Endodermal cell (in vitro differentiated cells): ENCODE results near the gene SLC52A3. TPM values are rescaled to one million over a fixed set of nuclear protein-coding genes. Genes with fewer than 3 reads are reported as not detected.

Experiments used
- DNase-seq: peaks from one replicate; pipeline ENCODE4 v3.0.0-alpha.2; 2017
- H3K27ac ChIP-seq: 2 replicates; pipeline ENCODE4 v1.5.1; 2013; ENCODE audit warnings: mild to moderate bottlenecking, low read depth, low read length, moderate library complexity
- H3K27me3 ChIP-seq: 2 replicates; pipeline ENCODE4 v1.6.1; 2013; ENCODE audit warnings: mild to moderate bottlenecking, low read length, moderate library complexity; ENCODE audit not compliant: insufficient read depth, control insufficient read depth, poor library complexity, severe bottlenecking
- H3K36me3 ChIP-seq: 2 replicates; pipeline ENCODE4 v1.7.0; 2013; ENCODE audit warnings: mild to moderate bottlenecking, low read length, moderate library complexity; ENCODE audit not compliant: control insufficient read depth, insufficient read depth
- H3K4me1 ChIP-seq: one replicate; pipeline ENCODE4 v1.7.0; 2013; ENCODE audit warnings: low read length; ENCODE audit not compliant: control insufficient read depth, insufficient read depth
- H3K4me3 ChIP-seq: 2 replicates; pipeline ENCODE4 v1.5.1; 2013; ENCODE audit warnings: mild to moderate bottlenecking, low read length, moderate library complexity
- H3K9ac ChIP-seq: 2 replicates; pipeline ENCODE4 v1.6.1; 2013; ENCODE audit warnings: mild to moderate bottlenecking, low read length, moderate library complexity; ENCODE audit not compliant: poor library complexity, severe bottlenecking; ENCODE audit errors: extremely low read depth
- H3K9me3 ChIP-seq: 2 replicates; pipeline ENCODE4 v1.6.1; 2013; ENCODE audit warnings: mild to moderate bottlenecking, low read length, moderate library complexity; ENCODE audit not compliant: control insufficient read depth
- H3K27ac Mint-ChIP-seq: 2 replicates; pipeline ENCODE4 v1.8.0; 2020; ENCODE audit warnings: mixed read lengths
- H3K27me3 Mint-ChIP-seq: 2 replicates; pipeline ENCODE4 v1.8.0; 2021; ENCODE audit warnings: mild to moderate bottlenecking, mixed read lengths; ENCODE audit not compliant: insufficient read depth
- H3K36me3 Mint-ChIP-seq: 2 replicates; pipeline ENCODE4 v1.8.0; 2020; ENCODE audit warnings: low read depth, mixed read lengths
- H3K4me1 Mint-ChIP-seq: 2 replicates; pipeline ENCODE4 v1.8.0; 2020; ENCODE audit warnings: mixed read lengths
- H3K4me3 Mint-ChIP-seq: 2 replicates; pipeline ENCODE4 v1.8.0; 2020; ENCODE audit warnings: mild to moderate bottlenecking, moderate library complexity, mixed read lengths
- H3K9me3 Mint-ChIP-seq: 2 replicates; pipeline ENCODE4 v1.8.0; 2020; ENCODE audit warnings: mild to moderate bottlenecking, mixed read lengths
- CTCF ChIP-seq: fragments of 200-600 bp; sonication (generic); conservative IDR thresholded peaks from 2 replicates; pipeline ENCODE4 v1.5.0; 2021; ENCODE audit warnings: antibody characterized with exemption, mild to moderate bottlenecking
- WGBS, 2 experiments: methylation state at CpG; one replicate each; pipeline versions ENCODE4 v1.1.5 to v1.1.7; 2013; ENCODE audit warnings: missing lambda C conversion rate in 2 of 2, mixed read lengths in 1 of 2; ENCODE audit not compliant: insufficient coverage in 1 of 2, insufficient read length in 1 of 2; 5-methylcytosine and 5-hydroxymethylcytosine counted together
- total RNA-seq, 2 donors: library from RNA; stranded (reverse); fragmentation: NEBNext Ultra II Directional in 1 of 2; extraction: Animal tissue kit (Norgen Biotek cat#: 25700) in 1 of 2; gene quantifications; 2 replicates in 1 of 2; 3 replicates in 1 of 2; pipeline ENCODE4 v1.2.1, GENCODE V29; 2021

SLC52A3 gene
- total RNA-seq, 2 donors from 2014 or later = 3.1 to 5.7 TPM

- Histone ChIP-seq H3K36me3 (no peaks in the 10 kb centered on the region), H3K9me3 (no peaks in the 10 kb centered on the region), H3K27me3 (peaks cover 13% of the 10 kb centered on the region), H3K4me3 (no peak overlapping the region), H3K9ac (no peak overlapping the region), H3K4me1 (no peaks in the 10 kb centered on the region), H3K27ac (no peak overlapping the region)
- WGBS, 2 experiments = 88 to 89% methylated on average over 7 to 11 of the region's 11 CpGs
- H3K36me3 Mint-ChIP-seq = no peaks in the 10 kb centered on the region
- no peak overlapping the region for H3K27ac Mint-ChIP-seq
- no peak for TF ChIP-seq CTCF
- no peaks in the 10 kb centered on the region for H3K9me3 Mint-ChIP-seq
- no peak overlapping the region for H3K4me3 Mint-ChIP-seq
- H3K27me3 Mint-ChIP-seq = peaks cover 60% of the 10 kb centered on the region
- DNase-seq = no peak
- no peaks in the 10 kb centered on the region for H3K4me1 Mint-ChIP-seq
Observed at GRCh38 chr20:722822-723644, 45.3 kb downstream of the SLC52A3 start.

- peaks cover 61% of the 10 kb centered on the region for H3K27me3 Mint-ChIP-seq
- DNase-seq = no peak
- no peaks in the 10 kb centered on the region for H3K9me3 ChIP-seq
- H3K36me3 Mint-ChIP-seq = no peaks in the 10 kb centered on the region
- H3K4me3 Mint-ChIP-seq = no peak overlapping the region
- H3K9ac ChIP-seq = no peak overlapping the region
- peaks cover 9% of the 10 kb centered on the region for H3K27me3 ChIP-seq
- no peak overlapping the region for H3K27ac ChIP-seq
- H3K4me1 Mint-ChIP-seq = no peaks in the 10 kb centered on the region
- no peak overlapping the region for H3K4me3 ChIP-seq
- no peaks in the 10 kb centered on the region for H3K4me1 ChIP-seq
- H3K9me3 Mint-ChIP-seq = no peaks in the 10 kb centered on the region
- H3K36me3 ChIP-seq = no peaks in the 10 kb centered on the region
- H3K27ac Mint-ChIP-seq = no peak overlapping the region
- WGBS, 2 experiments = 88 to 100% methylated on average over 4 of the region's 4 CpGs
- no peak for TF ChIP-seq CTCF
Observed at GRCh38 chr20:721876-722275, 46.4 kb downstream of the SLC52A3 start.

GRCh38 chr20:719816-720215 lies 48.5 kb downstream of the SLC52A3 start:
- Mint-ChIP-seq H3K4me1 (no peaks in the 10 kb centered on the region), H3K27me3 (peaks cover 43% of the 10 kb centered on the region), H3K4me3 (no peak overlapping the region), H3K27ac (no peak overlapping the region), H3K36me3 (no peaks in the 10 kb centered on the region), H3K9me3 (no peaks in the 10 kb centered on the region)
- Histone ChIP-seq H3K9ac (no peak overlapping the region), H3K36me3 (no peaks in the 10 kb centered on the region), H3K27ac (peak overlapping the region; percentile 78), H3K4me3 (no peak overlapping the region), H3K9me3 (no peaks in the 10 kb centered on the region), H3K4me1 (no peaks in the 10 kb centered on the region), H3K27me3 (no peaks in the 10 kb centered on the region)
- TF ChIP-seq CTCF = no peak
- 75 to 80% methylated on average over 9 to 10 of the region's 11 CpGs for WGBS, 2 experiments
- DNase-seq = no peak
